ENCODE measurements around the gene C18orf54. TPM values are rescaled to one million over a fixed set of nuclear protein-coding genes. Genes with fewer than 3 reads are reported as not detected.
"Not testable (repeated sequence)": the region's sequence is repeated elsewhere in the genome, so short reads cannot be mapped to it uniquely, and the experiment has no call there.

The C18orf54 gene
- 3.9 TPM for polyA plus RNA-seq (2013)

- DNase-seq = peak; percentile 95 to 96 (median 95)
- Histone ChIP-seq H3K9me3 (ENCODE audit: control extremely low read depth in 1 of 5, control insufficient read depth in 4 of 5, insufficient read depth in 2 of 5, low read depth in 1 of 5, low read length in 4 of 5) (no peaks in the 10 kb centered on the region), H3K4me1 (ENCODE audit: control extremely low read depth in 1 of 4, control insufficient read depth in 4 of 4, insufficient read depth in 4 of 4, low read length in 3 of 4) (peaks cover 10 to 20% (median 14%) of the 10 kb centered on the region in 4 experiments), H3K4me3 (ENCODE audit: control insufficient read depth in 1 of 7, extremely low read depth in 1 of 7, insufficient read depth in 4 of 7, low read depth in 2 of 7, low read length in 6 of 7) (peak within 1 kb of the TSS; percentile 71 to 98 (median 93)), H3K27ac (ENCODE audit: insufficient read depth in 1 of 2, low read depth in 1 of 2, low read length in 2 of 2, poor library complexity in 1 of 2, severe bottlenecking in 2 of 2) (peak within 1 kb of the TSS; percentile 74 to 83), H3K36me3 (ENCODE audit: control insufficient read depth in 4 of 4, insufficient read depth in 4 of 4, low read length in 3 of 4) (peaks cover 0 to 10% (median 6%) of the 10 kb centered on the region in 4 experiments), H3K27me3 (replicated peaks in 2 of 5; ENCODE audit: control insufficient read depth in 4 of 5, insufficient read depth in 5 of 5, low read length in 4 of 5) (no peaks in the 10 kb centered on the region)
- ChIA-PET POLR2A (interaction anchor here (1.0 to 1.2 kb wide), 2 partner anchors 35 to 88 kb away, joined by 3 read pairs; no protein-coding TSS in a partner anchor), CTCF (interaction anchor here (0.6 to 2.1 kb wide), 9 partner anchors 10 to 135 kb away, joined by 3 to 7 read pairs (median 3); no protein-coding TSS in a partner anchor)
- 0% methylated on average over 37 of the region's 62 CpGs for WGBS (ENCODE audit: insufficient coverage)
Observed at GRCh38 chr18:54357660-54358494, at the start of gene C18orf54, which contains the start of gene STARD6. C18orf54 (plus strand) TSS chr18:54357906; CDS start chr18:54360573, 2,667 bp downstream. STARD6 (minus strand) TSS chr18:54357858; CDS start chr18:54354573, 3,285 bp downstream.

- H3K36me3 ChIP-seq (ENCODE audit: control insufficient read depth in 4 of 4, insufficient read depth in 4 of 4, low read length in 3 of 4); POLR2A ChIA-PET: not testable (repeated sequence)
- 86% methylated on average over 8 of the region's 8 CpGs for WGBS (ENCODE audit: insufficient coverage)
Observed at GRCh38 chr18:54309564-54309963, 48.1 kb upstream of the C18orf54 start.

GRCh38 chr18:54316071-54316820 lies 41.5 kb upstream of the C18orf54 start:
- no peaks in the 10 kb centered on the region for H3K36me3 ChIP-seq (ENCODE audit: control insufficient read depth in 4 of 4, insufficient read depth in 4 of 4, low read length in 3 of 4)
- no peaks in the 10 kb centered on the region for H3K27me3 ChIP-seq (replicated peaks in 2 of 5; ENCODE audit: control insufficient read depth in 4 of 5, insufficient read depth in 5 of 5, low read length in 4 of 5)
- POLR2A ChIA-PET = no interaction called here
- H3K4me3 ChIP-seq (ENCODE audit: control insufficient read depth in 1 of 7, extremely low read depth in 1 of 7, insufficient read depth in 4 of 7, low read depth in 2 of 7, low read length in 6 of 7) = no peak overlapping the region
- peaks cover 0 to 7% (median 0%) of the 10 kb centered on the region in 5 experiments for H3K9me3 ChIP-seq (ENCODE audit: control extremely low read depth in 1 of 5, control insufficient read depth in 4 of 5, insufficient read depth in 2 of 5, low read depth in 1 of 5, low read length in 4 of 5)
- H3K27ac ChIP-seq (ENCODE audit: insufficient read depth in 1 of 2, low read depth in 1 of 2, low read length in 2 of 2, poor library complexity in 1 of 2, severe bottlenecking in 2 of 2) = no peak overlapping the region
- no peaks in the 10 kb centered on the region for H3K4me1 ChIP-seq (ENCODE audit: control extremely low read depth in 1 of 4, control insufficient read depth in 4 of 4, insufficient read depth in 4 of 4, low read length in 3 of 4)
- CTCF ChIA-PET = interaction anchor here (0.9 kb wide), 1 partner anchor 93 kb away, joined by 3 read pairs; no protein-coding TSS in a partner anchor
- DNase-seq = no peak

More at GRCh38 chr18:54309564-54309963, 48.1 kb upstream of the C18orf54 start:
- H3K9me3 ChIP-seq (ENCODE audit: control extremely low read depth in 1 of 5, control insufficient read depth in 4 of 5, insufficient read depth in 2 of 5, low read depth in 1 of 5, low read length in 4 of 5); H3K27me3 ChIP-seq (replicated peaks in 2 of 5; ENCODE audit: control insufficient read depth in 4 of 5, insufficient read depth in 5 of 5, low read length in 4 of 5); H3K4me1 ChIP-seq (ENCODE audit: control extremely low read depth in 1 of 4, control insufficient read depth in 4 of 4, insufficient read depth in 4 of 4, low read length in 3 of 4); CTCF ChIA-PET; H3K27ac ChIP-seq (ENCODE audit: insufficient read depth in 1 of 2, low read depth in 1 of 2, low read length in 2 of 2, poor library complexity in 1 of 2, severe bottlenecking in 2 of 2); H3K4me3 ChIP-seq (ENCODE audit: control insufficient read depth in 1 of 7, extremely low read depth in 1 of 7, insufficient read depth in 4 of 7, low read depth in 2 of 7, low read length in 6 of 7); DNase-seq: not testable (repeated sequence)

GRCh38 chr18:54323561-54323960 lies 34.1 kb upstream of the C18orf54 start:
- Histone ChIP-seq H3K36me3 (ENCODE audit: control insufficient read depth in 4 of 4, insufficient read depth in 4 of 4, low read length in 3 of 4) (no peaks in the 10 kb centered on the region), H3K27me3 (replicated peaks in 2 of 5; ENCODE audit: control insufficient read depth in 4 of 5, insufficient read depth in 5 of 5, low read length in 4 of 5) (no peaks in the 10 kb centered on the region), H3K4me1 (ENCODE audit: control extremely low read depth in 1 of 4, control insufficient read depth in 4 of 4, insufficient read depth in 4 of 4, low read length in 3 of 4) (no peaks in the 10 kb centered on the region), H3K27ac (ENCODE audit: insufficient read depth in 1 of 2, low read depth in 1 of 2, low read length in 2 of 2, poor library complexity in 1 of 2, severe bottlenecking in 2 of 2) (no peak overlapping the region), H3K4me3 (ENCODE audit: control insufficient read depth in 1 of 7, extremely low read depth in 1 of 7, insufficient read depth in 4 of 7, low read depth in 2 of 7, low read length in 6 of 7) (no peak overlapping the region), H3K9me3 (ENCODE audit: control extremely low read depth in 1 of 5, control insufficient read depth in 4 of 5, insufficient read depth in 2 of 5, low read depth in 1 of 5, low read length in 4 of 5) (no peaks in the 10 kb centered on the region)
- POLR2A ChIA-PET = no interaction called here
- DNase-seq = no peak
- CTCF ChIA-PET = no interaction called here

GRCh38 chr18:54323970-54324369 lies 33.7 kb upstream of the C18orf54 start:
- Histone ChIP-seq H3K4me3 (ENCODE audit: control insufficient read depth in 1 of 7, extremely low read depth in 1 of 7, insufficient read depth in 4 of 7, low read depth in 2 of 7, low read length in 6 of 7) (no peak overlapping the region), H3K27ac (ENCODE audit: insufficient read depth in 1 of 2, low read depth in 1 of 2, low read length in 2 of 2, poor library complexity in 1 of 2, severe bottlenecking in 2 of 2) (no peak overlapping the region), H3K4me1 (ENCODE audit: control extremely low read depth in 1 of 4, control insufficient read depth in 4 of 4, insufficient read depth in 4 of 4, low read length in 3 of 4) (no peaks in the 10 kb centered on the region), H3K9me3 (ENCODE audit: control extremely low read depth in 1 of 5, control insufficient read depth in 4 of 5, insufficient read depth in 2 of 5, low read depth in 1 of 5, low read length in 4 of 5) (no peaks in the 10 kb centered on the region), H3K36me3 (ENCODE audit: control insufficient read depth in 4 of 4, insufficient read depth in 4 of 4, low read length in 3 of 4) (no peaks in the 10 kb centered on the region), H3K27me3 (replicated peaks in 2 of 5; ENCODE audit: control insufficient read depth in 4 of 5, insufficient read depth in 5 of 5, low read length in 4 of 5) (no peaks in the 10 kb centered on the region)
- ChIA-PET POLR2A (no interaction called here), CTCF (no interaction called here)
- no peak for DNase-seq
- no CpG with 5 or more reads among the region's 2 CpGs for WGBS (ENCODE audit: insufficient coverage)

- no peak for DNase-seq
- Histone ChIP-seq H3K4me3 (ENCODE audit: control insufficient read depth in 1 of 7, extremely low read depth in 1 of 7, insufficient read depth in 4 of 7, low read depth in 2 of 7, low read length in 6 of 7) (no peak overlapping the region), H3K36me3 (ENCODE audit: control insufficient read depth in 4 of 4, insufficient read depth in 4 of 4, low read length in 3 of 4) (no peaks in the 10 kb centered on the region), H3K9me3 (ENCODE audit: control extremely low read depth in 1 of 5, control insufficient read depth in 4 of 5, insufficient read depth in 2 of 5, low read depth in 1 of 5, low read length in 4 of 5) (no peaks in the 10 kb centered on the region), H3K27ac (ENCODE audit: insufficient read depth in 1 of 2, low read depth in 1 of 2, low read length in 2 of 2, poor library complexity in 1 of 2, severe bottlenecking in 2 of 2) (no peak overlapping the region), H3K27me3 (replicated peaks in 2 of 5; ENCODE audit: control insufficient read depth in 4 of 5, insufficient read depth in 5 of 5, low read length in 4 of 5) (no peaks in the 10 kb centered on the region), H3K4me1 (ENCODE audit: control extremely low read depth in 1 of 4, control insufficient read depth in 4 of 4, insufficient read depth in 4 of 4, low read length in 3 of 4) (no peaks in the 10 kb centered on the region)
- POLR2A ChIA-PET = no interaction called here
- CTCF ChIA-PET = no interaction called here
- 100% methylated on average over 1 of the region's 4 CpGs for WGBS (ENCODE audit: insufficient coverage)
Observed at GRCh38 chr18:54327818-54328217, 29.9 kb upstream of the C18orf54 start.

- Histone ChIP-seq H3K9me3 (ENCODE audit: control extremely low read depth in 1 of 5, control insufficient read depth in 4 of 5, insufficient read depth in 2 of 5, low read depth in 1 of 5, low read length in 4 of 5) (no peaks in the 10 kb centered on the region), H3K36me3 (ENCODE audit: control insufficient read depth in 4 of 4, insufficient read depth in 4 of 4, low read length in 3 of 4) (no peaks in the 10 kb centered on the region), H3K27ac (ENCODE audit: insufficient read depth in 1 of 2, low read depth in 1 of 2, low read length in 2 of 2, poor library complexity in 1 of 2, severe bottlenecking in 2 of 2) (no peak overlapping the region), H3K4me3 (ENCODE audit: control insufficient read depth in 1 of 7, extremely low read depth in 1 of 7, insufficient read depth in 4 of 7, low read depth in 2 of 7, low read length in 6 of 7) (no peak overlapping the region), H3K27me3 (replicated peaks in 2 of 5; ENCODE audit: control insufficient read depth in 4 of 5, insufficient read depth in 5 of 5, low read length in 4 of 5) (no peaks in the 10 kb centered on the region), H3K4me1 (ENCODE audit: control extremely low read depth in 1 of 4, control insufficient read depth in 4 of 4, insufficient read depth in 4 of 4, low read length in 3 of 4) (no peaks in the 10 kb centered on the region)
- ChIA-PET POLR2A (no interaction called here), CTCF (interaction anchor here (1.4 kb wide), 1 partner anchor 107 kb away, joined by 8 read pairs; no protein-coding TSS in a partner anchor)
- no peak for DNase-seq
Observed at GRCh38 chr18:54329787-54330186, 27.9 kb upstream of the C18orf54 start.

All from common myeloid progenitor, CD34-positive (primary cell).